ENCODE results near the gene CSF3. TPM values are rescaled to one million over a fixed set of nuclear protein-coding genes. Genes with fewer than 3 reads are reported as not detected.
A peak's percentile ranks its signal among the peaks of the same experiment; 100 is the strongest.

The CSF3 gene
- total and polyA plus RNA-seq, 10 donors, result 0.24 to 1.8 (median 1.3) TPM; not detected in 4

DNA sequence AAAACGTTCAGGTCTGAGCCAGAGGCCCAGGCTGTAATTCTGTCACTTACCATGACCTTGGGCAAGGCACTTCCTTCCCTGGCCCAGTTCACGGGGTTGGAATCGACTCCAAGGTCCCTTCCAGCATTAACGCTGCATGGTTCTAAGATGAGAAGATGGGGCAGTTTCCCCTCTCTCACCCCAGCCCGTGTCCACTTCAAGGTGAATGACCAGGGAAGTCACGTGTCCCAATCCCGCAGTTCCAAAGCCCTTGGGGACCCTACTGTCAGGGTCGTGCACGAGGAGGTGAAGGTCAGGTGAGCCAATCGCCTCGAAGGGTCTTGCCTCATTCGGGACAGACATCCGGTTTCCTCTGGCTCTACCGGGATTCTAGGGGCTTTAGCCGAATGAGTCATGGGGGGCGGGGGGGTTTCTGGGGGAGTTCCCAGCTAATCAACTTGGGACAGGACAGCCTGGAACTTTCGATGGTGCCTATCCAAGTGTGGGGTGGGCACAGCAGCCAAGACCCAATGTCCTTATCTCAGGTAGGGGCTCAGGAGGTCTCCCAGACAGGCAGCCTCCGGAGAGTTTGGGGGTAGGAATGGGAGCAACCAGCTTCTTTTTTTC lies 762 bp upstream of the CSF3 start:
- peak overlapping the region; percentile 23 to 73 (median 50) for H3K27ac ChIP-seq
- no peaks in the 10 kb centered on the region for H3K9me3 ChIP-seq
- 39 to 71% (median 57%) methylated on average over 12 to 18 of the region's 18 CpGs for WGBS, 5 donors
- no peak overlapping the region for H3K4me3 ChIP-seq
- DNase-seq, result no peak
- intact Hi-C loops (cut with DNase I; ENCODE audit: low total_unique reads), result no loop called here
- TF ChIP-seq POLR2A (IDR thresholded peaks at IDR 0.05) (no peak), POLR2AphosphoS5 (IDR thresholded peaks at IDR 0.05) (no peak)
- TF ChIP-seq, protein P1, sequence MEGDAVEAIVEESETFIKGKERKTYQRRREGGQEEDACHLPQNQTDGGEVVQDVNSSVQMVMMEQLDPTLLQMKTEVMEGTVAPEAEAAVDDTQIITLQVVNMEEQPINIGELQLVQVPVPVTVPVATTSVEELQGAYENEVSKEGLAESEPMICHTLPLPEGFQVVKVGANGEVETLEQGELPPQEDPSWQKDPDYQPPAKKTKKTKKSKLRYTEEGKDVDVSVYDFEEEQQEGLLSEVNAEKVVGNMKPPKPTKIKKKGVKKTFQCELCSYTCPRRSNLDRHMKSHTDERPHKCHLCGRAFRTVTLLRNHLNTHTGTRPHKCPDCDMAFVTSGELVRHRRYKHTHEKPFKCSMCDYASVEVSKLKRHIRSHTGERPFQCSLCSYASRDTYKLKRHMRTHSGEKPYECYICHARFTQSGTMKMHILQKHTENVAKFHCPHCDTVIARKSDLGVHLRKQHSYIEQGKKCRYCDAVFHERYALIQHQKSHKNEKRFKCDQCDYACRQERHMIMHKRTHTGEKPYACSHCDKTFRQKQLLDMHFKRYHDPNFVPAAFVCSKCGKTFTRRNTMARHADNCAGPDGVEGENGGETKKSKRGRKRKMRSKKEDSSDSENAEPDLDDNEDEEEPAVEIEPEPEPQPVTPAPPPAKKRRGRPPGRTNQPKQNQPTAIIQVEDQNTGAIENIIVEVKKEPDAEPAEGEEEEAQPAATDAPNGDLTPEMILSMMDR (IDR thresholded peaks at IDR 0.05 in 8 of 11, conservative IDR thresholded peaks at IDR 0.05 in 3 of 11), result no peak
- H3K36me3 ChIP-seq, result peaks cover 0 to 19% (median 4%) of the 10 kb centered on the region in 6 donors
- peaks cover 0 to 6% (median 0%) of the 10 kb centered on the region in 7 donors for H3K27me3 ChIP-seq (replicated peaks in 1 of 7)
- H3K4me1 ChIP-seq, result peaks cover 14 to 63% (median 44%) of the 10 kb centered on the region in 6 donors

DNA sequence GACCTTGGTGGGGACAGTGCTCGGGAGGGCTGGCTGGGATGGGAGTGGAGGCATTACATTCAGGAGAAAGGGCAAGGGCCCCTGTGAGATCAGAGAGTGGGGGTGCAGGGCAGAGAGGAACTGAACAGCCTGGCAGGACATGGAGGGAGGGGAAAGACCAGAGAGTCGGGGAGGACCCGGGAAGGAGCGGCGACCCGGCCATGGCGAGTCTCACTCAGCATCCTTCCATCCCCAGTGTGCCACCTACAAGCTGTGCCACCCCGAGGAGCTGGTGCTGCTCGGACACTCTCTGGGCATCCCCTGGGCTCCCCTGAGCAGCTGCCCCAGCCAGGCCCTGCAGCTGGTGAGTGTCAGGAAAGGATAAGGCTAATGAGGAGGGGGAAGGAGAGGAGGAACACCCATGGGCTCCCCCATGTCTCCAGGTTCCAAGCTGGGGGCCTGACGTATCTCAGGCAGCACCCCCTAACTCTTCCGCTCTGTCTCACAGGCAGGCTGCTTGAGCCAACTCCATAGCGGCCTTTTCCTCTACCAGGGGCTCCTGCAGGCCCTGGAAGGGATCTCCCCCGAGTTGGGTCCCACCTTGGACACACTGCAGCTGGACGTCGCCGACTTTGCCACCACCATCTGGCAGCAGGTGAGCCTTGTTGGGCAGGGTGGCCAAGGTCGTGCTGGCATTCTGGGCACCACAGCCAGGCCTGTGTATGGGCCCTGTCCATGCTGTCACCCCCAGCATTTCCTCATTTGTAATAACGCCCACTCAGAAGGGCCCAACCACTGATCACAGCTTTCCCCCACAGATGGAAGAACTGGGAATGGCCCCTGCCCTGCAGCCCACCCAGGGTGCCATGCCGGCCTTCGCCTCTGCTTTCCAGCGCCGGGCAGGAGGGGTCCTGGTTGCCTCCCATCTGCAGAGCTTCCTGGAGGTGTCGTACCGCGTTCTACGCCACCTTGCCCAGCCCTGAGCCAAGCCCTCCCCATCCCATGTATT lies 1.1 kb downstream of the CSF3 start:
- 68 to 89% (median 75%) methylated on average over 25 to 26 of the region's 26 CpGs for WGBS, 5 donors
- Histone ChIP-seq H3K36me3 (peaks cover 0 to 38% (median 18%) of the 10 kb centered on the region in 6 donors), H3K4me3 (peak overlapping the region in 2 of 8 donors; percentile 6 to 8)

DNA sequence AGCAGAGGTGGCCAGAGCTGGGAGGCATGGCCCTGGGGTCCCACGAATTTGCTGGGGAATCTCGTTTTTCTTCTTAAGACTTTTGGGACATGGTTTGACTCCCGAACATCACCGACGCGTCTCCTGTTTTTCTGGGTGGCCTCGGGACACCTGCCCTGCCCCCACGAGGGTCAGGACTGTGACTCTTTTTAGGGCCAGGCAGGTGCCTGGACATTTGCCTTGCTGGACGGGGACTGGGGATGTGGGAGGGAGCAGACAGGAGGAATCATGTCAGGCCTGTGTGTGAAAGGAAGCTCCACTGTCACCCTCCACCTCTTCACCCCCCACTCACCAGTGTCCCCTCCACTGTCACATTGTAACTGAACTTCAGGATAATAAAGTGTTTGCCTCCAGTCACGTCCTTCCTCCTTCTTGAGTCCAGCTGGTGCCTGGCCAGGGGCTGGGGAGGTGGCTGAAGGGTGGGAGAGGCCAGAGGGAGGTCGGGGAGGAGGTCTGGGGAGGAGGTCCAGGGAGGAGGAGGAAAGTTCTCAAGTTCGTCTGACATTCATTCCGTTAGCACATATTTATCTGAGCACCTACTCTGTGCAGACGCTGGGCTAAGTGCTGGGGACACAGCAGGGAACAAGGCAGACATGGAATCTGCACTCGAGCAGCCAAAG lies 2.3 kb downstream of the CSF3 start:
- intact Hi-C loops (cut with DNase I; ENCODE audit: low total_unique reads), result no loop called here
- 57 to 68% (median 63%) methylated on average over 14 to 15 of the region's 15 CpGs for WGBS, 5 donors
- Histone ChIP-seq H3K27ac (peak overlapping the region in 4 of 8 donors; percentile 10 to 73 (median 37)), H3K36me3 (peaks cover 0 to 50% (median 30%) of the 10 kb centered on the region in 6 donors), H3K4me1 (peaks cover 14 to 94% (median 63%) of the 10 kb centered on the region in 6 donors), H3K9me3 (no peaks in the 10 kb centered on the region), H3K4me3 (no peak overlapping the region), H3K27me3 (replicated peaks in 1 of 7) (peaks cover 0 to 3% (median 0%) of the 10 kb centered on the region in 7 donors)
- no peak for TF ChIP-seq POLR2AphosphoS5 (IDR thresholded peaks at IDR 0.05)
- TF ChIP-seq, protein P1 (IDR thresholded peaks at IDR 0.05 in 8 of 11, conservative IDR thresholded peaks at IDR 0.05 in 3 of 11), result no peak
- no peak for TF ChIP-seq POLR2A (IDR thresholded peaks at IDR 0.05)
- DNase-seq, result no peak

More for the DNA sequence above, 1.1 kb downstream of the CSF3 start:
- no peak for DNase-seq
- Histone ChIP-seq H3K27ac (peak overlapping the region in 4 of 8 donors; percentile 44 to 73 (median 60)), H3K27me3 (replicated peaks in 1 of 7) (peaks cover 0 to 6% (median 0%) of the 10 kb centered on the region in 7 donors), H3K9me3 (no peaks in the 10 kb centered on the region), H3K4me1 (peaks cover 14 to 81% (median 53%) of the 10 kb centered on the region in 6 donors)
- intact Hi-C loops (cut with DNase I; ENCODE audit: low total_unique reads), result no loop called here
- TF ChIP-seq, protein P1 (IDR thresholded peaks at IDR 0.05 in 8 of 11, conservative IDR thresholded peaks at IDR 0.05 in 3 of 11), result no peak
- no peak for TF ChIP-seq POLR2A (IDR thresholded peaks at IDR 0.05)
- no peak for TF ChIP-seq POLR2AphosphoS5 (IDR thresholded peaks at IDR 0.05)
